Natural killer cell (primary cell): ENCODE measurements around the gene ARHGEF37. TPM values are rescaled to one million over a fixed set of nuclear protein-coding genes. Genes with fewer than 3 reads are reported as not detected.

ENCODE experiments used
- ATAC-seq, 3 donors: fragments of 150-1000 bp in 2 of 3; fragments of 200-7000 bp in 1 of 3; cut with Tn5 transposase; 1 replicate in 1 of 3; 2 replicates in 2 of 3; pipeline ENCODE4 v1.10.0; 2021; ENCODE audit warnings: mild to moderate bottlenecking in 2 of 3, moderate library complexity in 2 of 3
- DNase-seq, 2 donors: peaks; one replicate each; pipeline versions ENCODE4 v3.0.0 to v3.0.0-alpha.2; 2013 to 2021; ENCODE audit warnings: mixed read lengths in 1 of 2
- H3K27ac ChIP-seq: one replicate; pipeline ENCODE4 v1.5.1; 2013; ENCODE audit warnings: mild to moderate bottlenecking, low read length
- H3K27me3 ChIP-seq: one replicate; pipeline ENCODE4 v1.6.1; 2013; ENCODE audit warnings: low read length; ENCODE audit not compliant: control insufficient read depth, insufficient read depth
- H3K36me3 ChIP-seq: one replicate; pipeline ENCODE4 v1.6.1; 2013; ENCODE audit warnings: low read length; ENCODE audit not compliant: control insufficient read depth, insufficient read depth
- H3K4me1 ChIP-seq: one replicate; pipeline ENCODE4 v1.6.1; 2013; ENCODE audit warnings: low read length; ENCODE audit not compliant: control insufficient read depth, insufficient read depth
- H3K4me3 ChIP-seq: one replicate; pipeline ENCODE4 v1.5.1; 2013; ENCODE audit warnings: low read length
- H3K9me3 ChIP-seq: one replicate; pipeline ENCODE4 v1.6.1; 2013; ENCODE audit warnings: low read length; ENCODE audit not compliant: control insufficient read depth, insufficient read depth
- H3K27ac Mint-ChIP-seq, 2 donors: one replicate each; pipeline ENCODE4 v1.8.0; 2022; ENCODE audit warnings: mild to moderate bottlenecking in 2 of 2, mixed read lengths in 2 of 2, moderate library complexity in 1 of 2
- H3K27me3 Mint-ChIP-seq, 2 donors: one replicate each; pipeline ENCODE4 v1.8.0; 2022; ENCODE audit warnings: low read depth in 2 of 2, mixed read lengths in 2 of 2
- H3K36me3 Mint-ChIP-seq: one replicate; pipeline ENCODE4 v1.8.0; 2022; ENCODE audit warnings: mixed read lengths
- H3K4me1 Mint-ChIP-seq, 2 donors: one replicate each; pipeline ENCODE4 v1.8.0; 2022; ENCODE audit warnings: mixed read lengths in 2 of 2
- H3K4me3 Mint-ChIP-seq: one replicate; pipeline ENCODE4 v1.8.0; 2022; ENCODE audit warnings: mild to moderate bottlenecking, moderate library complexity, mixed read lengths
- H3K9me3 Mint-ChIP-seq, 2 donors: one replicate each; pipeline ENCODE4 v1.8.0; 2022; ENCODE audit warnings: mixed read lengths in 2 of 2
- CTCF ChIP-seq: fragments of 200-600 bp; IDR thresholded peaks from one replicate; pipeline ENCODE4 v1.8.0; 2022; ENCODE audit warnings: antibody characterized with exemption
- WGBS: methylation state at CpG from one replicate; pipeline ENCODE4 v1.1.7; 2013; ENCODE audit warnings: missing lambda C conversion rate; ENCODE audit not compliant: insufficient coverage; 5-methylcytosine and 5-hydroxymethylcytosine counted together
- intact Hi-C: fragments of 100-400 bp; cut with micrococcal nuclease; formaldehyde crosslinking; loops from one replicate; pipeline ENCODE4 v1.14.2; 2022
- total RNA-seq, 4 donors: library from RNA; stranded (reverse); fragments of 120-200 nt in 1 of 4; gene quantifications; one replicate each; pipeline versions ENCODE4 v1.2.3 to v1.2.4, GENCODE V29; 2013 to 2022

ARHGEF37 gene
- total RNA-seq, 3 donors from 2014 or later (not counting 1 experiment from before 2014, with no cell fraction given), result 0.61 to 2.6 TPM; not detected in 1

GRCh38 chr5:149622466-149622865 lies 41.2 kb downstream of the ARHGEF37 start:
- TF ChIP-seq CTCF, result no peak
- ATAC-seq, result no peak
- Mint-ChIP-seq H3K27me3 (peaks cover 0 to 6% of the 10 kb centered on the region in 2 donors), H3K4me1 (no peaks in the 10 kb centered on the region), H3K4me3 (no peak overlapping the region), H3K36me3 (no peaks in the 10 kb centered on the region), H3K27ac (no peak overlapping the region), H3K9me3 (no peaks in the 10 kb centered on the region)
- Histone ChIP-seq H3K27me3 (no peaks in the 10 kb centered on the region), H3K4me1 (peaks cover 12% of the 10 kb centered on the region), H3K36me3 (no peaks in the 10 kb centered on the region), H3K9me3 (no peaks in the 10 kb centered on the region), H3K4me3 (no peak overlapping the region), H3K27ac (no peak overlapping the region)
- 93% methylated on average over 3 of the region's 3 CpGs for WGBS
- intact Hi-C loops, result no loop called here
- no peak for DNase-seq

- H3K9me3 Mint-ChIP-seq, result no peaks in the 10 kb centered on the region
- Histone ChIP-seq H3K27ac (no peak overlapping the region), H3K4me3 (no peak overlapping the region), H3K4me1 (peaks cover 2% of the 10 kb centered on the region), H3K9me3 (no peaks in the 10 kb centered on the region), H3K36me3 (no peaks in the 10 kb centered on the region), H3K27me3 (no peaks in the 10 kb centered on the region)
- ATAC-seq (no peak), DNase-seq (no peak)
- H3K36me3 Mint-ChIP-seq, result no peaks in the 10 kb centered on the region
- H3K4me3 Mint-ChIP-seq, result no peak overlapping the region
- no peak overlapping the region for H3K27ac Mint-ChIP-seq
- TF ChIP-seq CTCF, result no peak
- H3K27me3 Mint-ChIP-seq, result peaks cover 0 to 10% of the 10 kb centered on the region in 2 donors
- intact Hi-C loops, result no loop called here
- no peaks in the 10 kb centered on the region for H3K4me1 Mint-ChIP-seq
- WGBS, result 79% methylated on average over 3 of the region's 3 CpGs
Observed at GRCh38 chr5:149623473-149623872, 42.2 kb downstream of the ARHGEF37 start.

- 94% methylated on average over 12 of the region's 12 CpGs for WGBS
- DNase-seq (no peak), ATAC-seq (no peak)
- Mint-ChIP-seq H3K4me3 (no peak overlapping the region), H3K9me3 (no peaks in the 10 kb centered on the region), H3K27me3 (peaks cover 0 to 10% of the 10 kb centered on the region in 2 donors), H3K36me3 (no peaks in the 10 kb centered on the region), H3K27ac (no peak overlapping the region), H3K4me1 (no peaks in the 10 kb centered on the region)
- Histone ChIP-seq H3K4me3 (no peak overlapping the region), H3K4me1 (no peaks in the 10 kb centered on the region), H3K27me3 (no peaks in the 10 kb centered on the region), H3K27ac (no peak overlapping the region), H3K9me3 (no peaks in the 10 kb centered on the region), H3K36me3 (no peaks in the 10 kb centered on the region)
- intact Hi-C loops, result no loop called here
- no peak for TF ChIP-seq CTCF
Observed at GRCh38 chr5:149627070-149627469, 45.8 kb downstream of the ARHGEF37 start.

GRCh38 chr5:149628221-149628620 lies 46.9 kb downstream of the ARHGEF37 start:
- Mint-ChIP-seq H3K36me3 (no peaks in the 10 kb centered on the region), H3K4me1 (no peaks in the 10 kb centered on the region), H3K27me3 (peaks cover 0 to 10% of the 10 kb centered on the region in 2 donors), H3K27ac (no peak overlapping the region), H3K4me3 (no peak overlapping the region), H3K9me3 (no peaks in the 10 kb centered on the region)
- Histone ChIP-seq H3K4me3 (no peak overlapping the region), H3K27ac (no peak overlapping the region), H3K27me3 (no peaks in the 10 kb centered on the region), H3K4me1 (no peaks in the 10 kb centered on the region), H3K36me3 (no peaks in the 10 kb centered on the region), H3K9me3 (no peaks in the 10 kb centered on the region)
- WGBS, result 78% methylated on average over 6 of the region's 6 CpGs
- DNase-seq, result no peak
- intact Hi-C loops, result no loop called here
- TF ChIP-seq CTCF, result no peak
- ATAC-seq, result no peak
